Transverse colon (tissue), 4 donors: ENCODE data around the gene PTPRN2. TPM values are rescaled to one million over a fixed set of nuclear protein-coding genes. Genes with fewer than 3 reads are reported as not detected.

ENCODE experiments used
- DNase-seq: peaks from one replicate; pipeline ENCODE4 v3.0.0-alpha.2; 2019
- H3K27ac ChIP-seq, 4 donors: fragments of 200-600 bp; sonication (generic); 2 replicates each; pipeline ENCODE4 v1.5.1; 2016 to 2018; ENCODE audit warnings: inconsistent platforms in 4 of 4
- H3K27me3 ChIP-seq: fragments of 200-600 bp; sonication (generic); 2 replicates; pipeline ENCODE4 v1.5.1; 2017; ENCODE audit warnings: inconsistent platforms
- H3K36me3 ChIP-seq, 4 donors: fragments of 200-600 bp; sonication (generic); 2 replicates each; pipeline ENCODE4 v1.5.1; 2017 to 2019; ENCODE audit warnings: inconsistent platforms in 4 of 4
- H3K4me1 ChIP-seq, 4 donors: fragments of 200-600 bp; sonication (generic); 2 replicates each; pipeline ENCODE4 v1.5.1; 2017 to 2020; ENCODE audit warnings: inconsistent platforms in 4 of 4
- H3K4me3 ChIP-seq, 4 donors: fragments of 200-600 bp; sonication (generic); 1 replicate in 1 of 4; 2 replicates in 3 of 4; pipeline versions ENCODE4 v1.5.1 to v1.6.1; 2017 to 2019; ENCODE audit warnings: inconsistent platforms in 4 of 4
- H3K9me3 ChIP-seq, 2 donors: fragments of 200-600 bp; sonication (generic); 2 replicates each; pipeline ENCODE4 v1.5.1; 2017 to 2019; ENCODE audit warnings: inconsistent platforms in 2 of 2
- EP300 ChIP-seq: sonication (generic); formaldehyde crosslinking; IDR thresholded peaks from one replicate; pipeline ENCODE4 v1.6.1; 2017; ENCODE audit warnings: antibody characterized with exemption, low read depth
- POLR2A ChIP-seq: fragments of 450-650 bp; IDR thresholded peaks from one replicate; pipeline ENCODE4 v1.6.1; 2016; ENCODE audit warnings: antibody characterized with exemption, mild to moderate bottlenecking, moderate library complexity
- POLR2AphosphoS5 ChIP-seq, 3 donors: sonication (generic); formaldehyde crosslinking; IDR thresholded peaks; one replicate each; pipeline ENCODE4 v1.6.1; 2016; ENCODE audit warnings: antibody characterized with exemption in 3 of 3
- WGBS, 2 donors: methylation state at CpG; one replicate each; pipeline ENCODE4 v1.1.5; 2018; ENCODE audit warnings: low coverage in 1 of 2; 5-methylcytosine and 5-hydroxymethylcytosine counted together
- in situ Hi-C, 4 donors: fragments of 200-750 bp; cut with MboI; loops; one replicate each; pipeline versions ENCODE4 v1.15.0 to v1.15.1; 2017; ENCODE audit warnings: low sequenced_read_pairs in 3 of 4, low pct_ligation_motif_present in 1 of 4, low pct_unique_long_range_greater_than_20kb in 1 of 4
- intact Hi-C: fragments of 100-400 bp; cut with DNase I; formaldehyde crosslinking; loops from one replicate; pipeline ENCODE4 v1.15.1; 2023; ENCODE audit warnings: low total_unique reads
- total RNA-seq, 4 donors: library from RNA; depleted of rRNA; stranded (reverse); fragments of >200 nt; gene quantifications; one replicate each; pipeline ENCODE4 v1.1.0, GENCODE V29; 2016
- TF ChIP-seq, protein P1 (sequence below), 5 experiments: fragments of 200-600 bp in 3 of 5; fragments of 450-650 bp in 2 of 5; sonication (generic) in 3 of 5; IDR thresholded peaks; 1 replicate in 2 of 5; 2 replicates in 3 of 5; pipeline ENCODE4 v1.5.1; 2016 to 2017; ENCODE audit warnings: antibody characterized with exemption in 5 of 5, inconsistent platforms in 3 of 5, mild to moderate bottlenecking in 2 of 5, moderate library complexity in 1 of 5

The PTPRN2 gene
- total RNA-seq, 4 donors from 2014 or later = 15.4 to 31.1 (median 21.8) TPM

DNA sequence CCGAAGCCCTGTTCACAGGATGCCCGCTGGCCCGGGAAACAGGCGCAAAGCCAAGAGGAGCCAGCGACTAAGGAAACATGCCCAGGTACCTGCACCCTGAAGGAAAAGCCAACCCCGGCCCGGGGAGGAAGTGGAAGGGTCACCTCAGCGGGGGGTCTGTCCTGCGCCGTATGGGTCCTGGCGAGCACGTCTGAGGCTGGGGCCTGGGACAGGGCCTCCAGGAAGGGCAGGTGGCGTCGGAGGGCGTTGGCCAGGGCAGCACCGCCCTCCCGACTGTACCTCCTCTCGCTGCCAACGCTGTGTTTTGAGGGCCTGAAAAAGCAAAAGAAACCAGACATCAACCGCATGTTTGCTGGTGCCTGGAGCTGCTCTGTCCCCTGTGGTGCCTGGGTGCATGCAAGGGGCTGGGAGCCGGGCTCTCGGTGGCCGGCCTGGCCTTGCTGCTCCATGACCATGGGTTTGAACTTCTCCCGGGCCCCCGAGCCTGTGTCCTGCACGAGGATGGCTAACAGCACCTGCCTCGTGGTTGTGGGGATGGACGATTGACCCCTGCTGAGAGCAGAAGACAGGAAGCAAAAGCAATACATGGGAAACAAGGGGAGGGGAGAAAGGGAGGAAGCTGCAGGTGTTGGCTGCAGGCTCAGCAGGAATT is 395.3 kb downstream of the PTPRN2 start:
- intact Hi-C loops (no loop called here), in situ Hi-C loops (no loop called here)
- H3K36me3 ChIP-seq = no peaks in the 10 kb centered on the region
- TF ChIP-seq POLR2AphosphoS5 (IDR thresholded peaks at IDR 0.05) = no peak
- TF ChIP-seq EP300 = no peak
- no peak for TF ChIP-seq POLR2A
- TF ChIP-seq, protein P1, sequence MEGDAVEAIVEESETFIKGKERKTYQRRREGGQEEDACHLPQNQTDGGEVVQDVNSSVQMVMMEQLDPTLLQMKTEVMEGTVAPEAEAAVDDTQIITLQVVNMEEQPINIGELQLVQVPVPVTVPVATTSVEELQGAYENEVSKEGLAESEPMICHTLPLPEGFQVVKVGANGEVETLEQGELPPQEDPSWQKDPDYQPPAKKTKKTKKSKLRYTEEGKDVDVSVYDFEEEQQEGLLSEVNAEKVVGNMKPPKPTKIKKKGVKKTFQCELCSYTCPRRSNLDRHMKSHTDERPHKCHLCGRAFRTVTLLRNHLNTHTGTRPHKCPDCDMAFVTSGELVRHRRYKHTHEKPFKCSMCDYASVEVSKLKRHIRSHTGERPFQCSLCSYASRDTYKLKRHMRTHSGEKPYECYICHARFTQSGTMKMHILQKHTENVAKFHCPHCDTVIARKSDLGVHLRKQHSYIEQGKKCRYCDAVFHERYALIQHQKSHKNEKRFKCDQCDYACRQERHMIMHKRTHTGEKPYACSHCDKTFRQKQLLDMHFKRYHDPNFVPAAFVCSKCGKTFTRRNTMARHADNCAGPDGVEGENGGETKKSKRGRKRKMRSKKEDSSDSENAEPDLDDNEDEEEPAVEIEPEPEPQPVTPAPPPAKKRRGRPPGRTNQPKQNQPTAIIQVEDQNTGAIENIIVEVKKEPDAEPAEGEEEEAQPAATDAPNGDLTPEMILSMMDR (IDR thresholded peaks at IDR 0.05) = no peak
- WGBS, 2 donors = 0 to 89% methylated on average over 1 to 28 of the region's 28 CpGs
- peaks cover 0 to 5% of the 10 kb centered on the region in 2 donors for H3K9me3 ChIP-seq
- no peak for DNase-seq
- H3K27me3 ChIP-seq = no peaks in the 10 kb centered on the region
- no peaks in the 10 kb centered on the region for H3K4me1 ChIP-seq
- H3K27ac ChIP-seq = no peak overlapping the region
- H3K4me3 ChIP-seq = no peak overlapping the region

DNA sequence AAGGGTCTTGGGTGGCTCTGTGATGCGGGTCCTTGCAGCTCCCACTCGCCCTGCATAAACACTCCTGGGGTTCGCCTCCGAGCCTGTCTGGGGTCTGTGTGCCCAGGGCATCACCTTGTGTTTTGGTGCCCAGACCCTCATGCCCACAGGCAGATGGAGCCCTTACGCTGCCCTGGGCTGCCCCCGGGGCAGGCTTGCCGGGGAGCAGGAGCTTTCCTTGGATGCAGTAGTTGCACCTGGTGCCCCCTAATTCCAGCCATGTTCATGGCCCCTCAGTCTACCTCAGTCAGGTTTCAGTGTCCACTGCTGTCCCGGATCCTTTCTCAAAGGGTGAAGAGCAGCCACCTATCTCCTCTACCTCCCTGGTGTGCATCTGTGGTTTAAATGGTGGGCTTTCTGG is 396.0 kb downstream of the PTPRN2 start:
- no peaks in the 10 kb centered on the region for H3K27me3 ChIP-seq
- H3K4me1 ChIP-seq = no peaks in the 10 kb centered on the region
- H3K27ac ChIP-seq = no peak overlapping the region
- no peak for DNase-seq
- intact Hi-C loops (no loop called here), in situ Hi-C loops (no loop called here)
- TF ChIP-seq POLR2A (no peak), POLR2AphosphoS5 (IDR thresholded peaks at IDR 0.05) (no peak), EP300 (no peak)
- TF ChIP-seq, protein P1 (IDR thresholded peaks at IDR 0.05) = no peak
- H3K36me3 ChIP-seq = no peaks in the 10 kb centered on the region
- no peak overlapping the region for H3K4me3 ChIP-seq
- peaks cover 0 to 5% of the 10 kb centered on the region in 2 donors for H3K9me3 ChIP-seq
- 95% methylated on average over 8 of the region's 8 CpGs; no CpG with 5 or more reads in 1 of the 2 donors for WGBS, 2 donors

DNA sequence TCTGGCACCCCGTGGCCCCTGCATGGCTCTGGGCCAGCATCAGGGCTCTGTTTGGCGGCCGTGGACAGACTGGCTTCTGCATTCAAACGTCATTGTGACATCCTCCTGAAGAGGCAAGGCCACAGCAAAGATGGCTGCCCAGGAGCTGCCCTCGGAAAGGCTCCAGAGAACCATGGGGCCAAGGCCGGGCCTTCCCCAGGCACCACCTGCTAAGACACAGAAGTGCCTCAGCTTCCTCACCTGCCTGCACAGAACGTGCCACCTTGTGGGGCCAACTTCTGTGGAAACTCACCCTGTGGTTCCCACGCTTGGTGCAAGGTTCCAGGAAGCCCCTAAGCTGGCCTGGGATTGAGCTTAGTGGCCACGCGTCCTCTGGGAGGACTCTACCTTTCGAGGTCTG is 396.9 kb downstream of the PTPRN2 start:
- no peak for DNase-seq
- in situ Hi-C loops (no loop called here), intact Hi-C loops (no loop called here)
- no peak for TF ChIP-seq EP300
- H3K9me3 ChIP-seq = peaks cover 0 to under 1% of the 10 kb centered on the region in 2 donors
- no peaks in the 10 kb centered on the region for H3K27me3 ChIP-seq
- H3K4me3 ChIP-seq = no peak overlapping the region
- no peak overlapping the region for H3K27ac ChIP-seq
- no peaks in the 10 kb centered on the region for H3K36me3 ChIP-seq
- WGBS, 2 donors = 79% methylated on average over 11 of the region's 11 CpGs; no CpG with 5 or more reads in 1 of the 2 donors
- H3K4me1 ChIP-seq = no peaks in the 10 kb centered on the region

DNA sequence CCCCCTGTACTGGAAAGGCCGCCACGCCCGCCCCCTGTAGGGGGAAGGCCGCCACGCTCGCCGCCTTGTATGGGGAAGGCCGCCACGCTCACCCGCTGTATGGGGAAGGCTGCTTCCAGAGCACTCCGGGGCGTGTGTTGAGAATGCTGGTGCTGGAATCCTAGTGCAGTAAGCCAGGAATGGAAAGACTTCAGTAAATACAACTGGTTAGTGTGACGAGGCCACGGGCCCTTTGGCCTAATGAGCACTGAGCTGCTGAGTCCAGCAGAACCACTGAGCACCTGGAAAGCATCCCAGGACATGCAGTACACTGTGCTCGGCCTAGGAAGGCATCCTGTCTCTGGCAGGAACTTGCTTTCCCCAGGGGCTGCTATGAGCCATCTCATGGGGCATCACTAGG is 398.9 kb downstream of the PTPRN2 start:
- intact Hi-C loops = no loop called here
- peaks cover 0 to 1% of the 10 kb centered on the region in 2 donors for H3K9me3 ChIP-seq
- H3K36me3 ChIP-seq = no peaks in the 10 kb centered on the region
- no peaks in the 10 kb centered on the region for H3K27me3 ChIP-seq
- no peaks in the 10 kb centered on the region for H3K4me1 ChIP-seq
- no peak overlapping the region for H3K27ac ChIP-seq
- DNase-seq = no peak
- WGBS, 2 donors = 93% methylated on average over 15 of the region's 15 CpGs; no CpG with 5 or more reads in 1 of the 2 donors
- in situ Hi-C loops = no loop called here
- no peak overlapping the region for H3K4me3 ChIP-seq
- TF ChIP-seq, protein P1 (IDR thresholded peaks at IDR 0.05) = no peak
- TF ChIP-seq POLR2AphosphoS5 (IDR thresholded peaks at IDR 0.05) = no peak
- TF ChIP-seq POLR2A = no peak
- no peak for TF ChIP-seq EP300

DNA sequence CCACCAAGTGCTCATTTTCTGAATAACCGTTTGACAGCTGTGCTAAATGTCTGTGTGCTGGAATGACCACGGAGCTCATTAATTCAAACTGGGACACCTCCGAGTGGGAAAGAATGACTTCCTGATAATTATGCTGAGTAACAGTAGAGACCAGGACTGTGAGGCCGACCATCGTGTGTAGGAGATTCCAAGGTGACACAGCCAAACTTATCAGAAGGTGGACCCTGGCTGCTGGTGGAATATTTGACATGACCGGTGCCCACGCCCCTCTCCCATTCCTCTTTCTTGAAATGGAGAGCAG is 400.0 kb downstream of the PTPRN2 start:
- Histone ChIP-seq H3K9me3 (peaks cover 0 to 7% of the 10 kb centered on the region in 2 donors), H3K4me1 (no peaks in the 10 kb centered on the region), H3K27ac (no peak overlapping the region), H3K27me3 (no peaks in the 10 kb centered on the region), H3K4me3 (no peak overlapping the region), H3K36me3 (no peaks in the 10 kb centered on the region)
- no peak for DNase-seq
- 71 to 83% methylated on average over 3 to 7 of the region's 7 CpGs for WGBS, 2 donors
- TF ChIP-seq EP300 (no peak), POLR2A (no peak), POLR2AphosphoS5 (IDR thresholded peaks at IDR 0.05) (no peak)
- TF ChIP-seq, protein P1 (IDR thresholded peaks at IDR 0.05) = no peak
- intact Hi-C loops = no loop called here
- in situ Hi-C loops = no loop called here
